Activated naive CD4-positive, alpha-beta T cell treated with anti-CD3 and anti-CD28 coated beads, Interleukin-2, amount 50 U/mL, for 72 hours (primary cell): ENCODE data around the gene MPPED1. TPM values are rescaled to one million over a fixed set of nuclear protein-coding genes. Genes with fewer than 3 reads are reported as not detected.

Source experiments
- ATAC-seq, 2 donors: fragments of 150-1000 bp; cut with Tn5 transposase; 2 replicates each; pipeline ENCODE4 v1.10.0; 2021; ENCODE audit warnings: mild to moderate bottlenecking in 2 of 2, moderate library complexity in 2 of 2
- DNase-seq, 2 donors: peaks; one replicate each; pipeline ENCODE4 v3.0.0; 2021 to 2022; ENCODE audit warnings: low spot score in 2 of 2
- H3K27ac Mint-ChIP-seq, 2 donors: one replicate each; pipeline ENCODE4 v1.8.0; 2022; ENCODE audit warnings: mild to moderate bottlenecking in 2 of 2, mixed read lengths in 2 of 2
- H3K36me3 Mint-ChIP-seq, 2 donors: one replicate each; pipeline ENCODE4 v1.8.0; 2022; ENCODE audit warnings: mixed read lengths in 2 of 2
- H3K9me3 Mint-ChIP-seq, 2 donors: one replicate each; pipeline ENCODE4 v1.8.0; 2022; ENCODE audit warnings: mixed read lengths in 2 of 2
- total RNA-seq, 2 donors: library from RNA; stranded (reverse); gene quantifications; one replicate each; pipeline ENCODE4 v1.2.3, GENCODE V29; 2022

MPPED1 gene
- total RNA-seq: not detected

GRCh38 chr22:43411869-43412807 lies at the start of gene MPPED1:
Gene MPPED1 (plus strand): TSS chr22:43412014. CDS start chr22:43424986, 12,972 bp downstream.
- ATAC-seq (no peak), DNase-seq (no peak)
- Mint-ChIP-seq H3K9me3 (no peaks in the 10 kb centered on the region), H3K27ac (no peak within 1 kb of the TSS), H3K36me3 (no peaks in the 10 kb centered on the region)

- no peaks in the 10 kb centered on the region for H3K36me3 Mint-ChIP-seq
- H3K9me3 Mint-ChIP-seq: no peaks in the 10 kb centered on the region
- ATAC-seq: no peak
- no peak for DNase-seq
- H3K27ac Mint-ChIP-seq: no peak overlapping the region
These were observed 48.3 kb upstream of the MPPED1 start for GRCh38 chr22:43363315-43364168.

GRCh38 chr22:43364169-43364435 lies 47.7 kb upstream of the MPPED1 start:
- H3K36me3 Mint-ChIP-seq: no peaks in the 10 kb centered on the region
- H3K27ac Mint-ChIP-seq: no peak overlapping the region
- no peak for DNase-seq
- no peak for ATAC-seq
- H3K9me3 Mint-ChIP-seq: no peaks in the 10 kb centered on the region

GRCh38 chr22:43365715-43366440 lies 45.9 kb upstream of the MPPED1 start:
- DNase-seq (no peak), ATAC-seq (no peak)
- H3K9me3 Mint-ChIP-seq: no peaks in the 10 kb centered on the region
- H3K36me3 Mint-ChIP-seq: no peaks in the 10 kb centered on the region
- H3K27ac Mint-ChIP-seq: no peak overlapping the region

GRCh38 chr22:43370036-43370435 lies 41.8 kb upstream of the MPPED1 start:
- ATAC-seq (no peak), DNase-seq (no peak)
- Mint-ChIP-seq H3K9me3 (peaks cover 6% of the 10 kb centered on the region in 2 donors), H3K27ac (no peak overlapping the region), H3K36me3 (peaks cover 8 to 9% of the 10 kb centered on the region in 2 donors)

- Mint-ChIP-seq H3K27ac (no peak overlapping the region), H3K9me3 (peaks cover 6% of the 10 kb centered on the region in 2 donors), H3K36me3 (peaks cover 8 to 11% of the 10 kb centered on the region in 2 donors)
- DNase-seq (no peak), ATAC-seq (no peak)
These were observed 35.8 kb upstream of the MPPED1 start for GRCh38 chr22:43375951-43376455.

GRCh38 chr22:43376765-43377547 lies 34.9 kb upstream of the MPPED1 start:
- no peak for DNase-seq
- no peak overlapping the region for H3K27ac Mint-ChIP-seq
- H3K36me3 Mint-ChIP-seq: peaks cover 8 to 11% of the 10 kb centered on the region in 2 donors
- no peak for ATAC-seq
- H3K9me3 Mint-ChIP-seq: peaks cover 6% of the 10 kb centered on the region in 2 donors

GRCh38 chr22:43377548-43377895 lies 34.3 kb upstream of the MPPED1 start:
- no peak for ATAC-seq
- Mint-ChIP-seq H3K27ac (no peak overlapping the region), H3K36me3 (peaks cover 8 to 11% of the 10 kb centered on the region in 2 donors), H3K9me3 (peaks cover 6% of the 10 kb centered on the region in 2 donors)
- no peak for DNase-seq

GRCh38 chr22:43377896-43378704 lies 33.7 kb upstream of the MPPED1 start:
- Mint-ChIP-seq H3K9me3 (peaks cover 6% of the 10 kb centered on the region in 2 donors), H3K27ac (no peak overlapping the region), H3K36me3 (peaks cover 8 to 11% of the 10 kb centered on the region in 2 donors)
- no peak for DNase-seq
- peak in 1 of 2 donors; percentile 26 for ATAC-seq

GRCh38 chr22:43381693-43382092 lies 30.1 kb upstream of the MPPED1 start:
- Mint-ChIP-seq H3K9me3 (no peaks in the 10 kb centered on the region), H3K27ac (no peak overlapping the region), H3K36me3 (no peaks in the 10 kb centered on the region)
- DNase-seq: no peak
- ATAC-seq: no peak

GRCh38 chr22:43384863-43385262 lies 27.0 kb upstream of the MPPED1 start:
- no peak for ATAC-seq
- Mint-ChIP-seq H3K9me3 (no peaks in the 10 kb centered on the region), H3K36me3 (no peaks in the 10 kb centered on the region), H3K27ac (no peak overlapping the region)
- DNase-seq: no peak

GRCh38 chr22:43385770-43386641 lies 25.8 kb upstream of the MPPED1 start:
- Mint-ChIP-seq H3K9me3 (no peaks in the 10 kb centered on the region), H3K36me3 (no peaks in the 10 kb centered on the region), H3K27ac (no peak overlapping the region)
- peak; percentile 93 for ATAC-seq
- peak; percentile 73 to 78 for DNase-seq

- Mint-ChIP-seq H3K9me3 (no peaks in the 10 kb centered on the region), H3K36me3 (no peaks in the 10 kb centered on the region), H3K27ac (no peak overlapping the region)
- no peak for ATAC-seq
- no peak for DNase-seq
These were observed 24.0 kb upstream of the MPPED1 start for GRCh38 chr22:43387815-43388214.

- Mint-ChIP-seq H3K9me3 (no peaks in the 10 kb centered on the region), H3K36me3 (no peaks in the 10 kb centered on the region), H3K27ac (no peak overlapping the region)
- ATAC-seq (peak; percentile 73 to 79), DNase-seq (peak; percentile 64 to 85)
These were observed 23.4 kb upstream of the MPPED1 start for GRCh38 chr22:43388420-43388851.
